Aorta (tissue), 5 donors: ENCODE results near the gene PLEKHA7. TPM values are rescaled to one million over a fixed set of nuclear protein-coding genes. Genes with fewer than 3 reads are reported as not detected.

Source experiments
- ATAC-seq: fragments of 200-7000 bp; cut with Tn5 transposase; one replicate; pipeline ENCODE4 v1.9.1; 2022; ENCODE audit warnings: moderate library complexity; ENCODE audit not compliant: low FRiP score
- DNase-seq, 2 donors: peaks; one replicate each; pipeline ENCODE4 v3.0.0-alpha.2; 2020
- H3K27ac ChIP-seq, 2 donors: one replicate each; pipeline ENCODE4 v1.5.1; 2013; ENCODE audit warnings: low read length in 2 of 2, mild to moderate bottlenecking in 2 of 2, moderate library complexity in 2 of 2, control low read depth in 1 of 2, inconsistent platforms in 1 of 2, low read depth in 1 of 2
- H3K27me3 ChIP-seq, 2 donors: one replicate each; pipeline ENCODE4 v1.6.1; 2013; ENCODE audit warnings: control low read depth in 1 of 2, low read length in 1 of 2, mild to moderate bottlenecking in 1 of 2, moderate library complexity in 1 of 2; ENCODE audit not compliant: insufficient read depth in 2 of 2, control insufficient read depth in 1 of 2
- H3K36me3 ChIP-seq, 2 donors: one replicate each; pipeline ENCODE4 v1.6.1; 2013; ENCODE audit warnings: control low read depth in 1 of 2, low read length in 1 of 2, mild to moderate bottlenecking in 1 of 2; ENCODE audit not compliant: insufficient read depth in 2 of 2, control insufficient read depth in 1 of 2
- H3K4me1 ChIP-seq, 2 donors: one replicate each; pipeline ENCODE4 v1.6.1; 2013; ENCODE audit warnings: low read length in 2 of 2, control low read depth in 1 of 2, mild to moderate bottlenecking in 1 of 2, moderate library complexity in 1 of 2; ENCODE audit not compliant: insufficient read depth in 2 of 2, control insufficient read depth in 1 of 2
- H3K4me3 ChIP-seq, 2 donors: one replicate each; pipeline ENCODE4 v1.5.1; 2013; ENCODE audit warnings: low read length in 2 of 2, control low read depth in 1 of 2, mild to moderate bottlenecking in 1 of 2
- H3K9me3 ChIP-seq: one replicate; pipeline ENCODE4 v1.6.1; 2013; ENCODE audit warnings: mild to moderate bottlenecking, low read length; ENCODE audit not compliant: control insufficient read depth
- WGBS, 2 donors: extraction: QIAGEN DNeasy Blood & Tissue Kit; methylation state at CpG; one replicate each; pipeline ENCODE4 v1.1.7; 2013; 5-methylcytosine and 5-hydroxymethylcytosine counted together
- intact Hi-C, 2 donors: fragments of 100-400 bp; cut with DNase I; formaldehyde crosslinking; loops; one replicate each; pipeline versions ENCODE4 v1.14.2 to v1.15.0; 2022
- polyA plus RNA-seq, 2 donors: library from polyadenylated mRNA; stranded (reverse); fragments of 200-250 nt; gene quantifications; one replicate each; pipeline ENCODE4 v1.2.3, GENCODE V29; 2013
- total RNA-seq, 2 donors: library from RNA; stranded (reverse); fragmentation: NEBNext Ultra II Directional; extraction: Animal tissue kit (Norgen Biotek cat#: 25700); gene quantifications; one replicate each; pipeline ENCODE4 v1.2.1, GENCODE V29; 2021
- donor health status: healthy with polysubstance abuse.
- donor health status: Bipolar disorder and iron deficiency.
- donor health status: DM: no; HTN: no; CAD: no.
- donor health status: DM: no; HTN: no; CAD: no.
- donor health status: DM: yes; HTN: yes; CAD: no.

The PLEKHA7 gene
- total and polyA plus RNA-seq, 4 donors = 5.9 to 17.1 (median 11.9) TPM

DNA sequence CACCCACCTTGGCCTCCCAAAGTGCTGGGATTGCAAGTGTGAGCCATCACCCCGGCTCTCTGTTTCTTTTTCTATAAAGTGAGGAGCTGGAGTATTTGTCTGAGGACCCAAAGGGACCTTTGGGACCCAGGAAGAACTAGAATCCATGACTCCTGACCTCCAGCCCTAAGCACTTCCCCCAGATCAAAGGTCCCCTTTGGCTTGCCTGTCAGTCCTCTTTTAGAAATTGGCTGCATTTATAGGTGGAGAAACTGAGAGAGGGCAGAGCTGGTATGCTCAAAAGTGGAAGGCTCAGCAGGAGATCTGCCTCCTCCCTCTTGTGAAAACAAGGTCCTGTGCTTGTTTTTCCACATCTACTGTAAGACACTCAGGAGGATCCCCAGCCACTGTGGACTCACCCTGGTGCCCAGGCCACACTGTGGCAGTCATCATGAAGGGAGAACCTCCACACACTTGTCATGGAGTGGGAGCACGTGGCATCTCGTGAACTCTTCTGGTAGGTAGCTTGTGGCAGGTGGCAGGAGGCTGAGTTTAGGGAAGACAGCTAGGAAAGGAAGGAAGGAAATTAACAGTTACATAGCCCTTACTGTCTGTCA, 12.4 kb upstream of the PLEKHA7 start:
- no peaks in the 10 kb centered on the region for H3K4me1 ChIP-seq
- no peaks in the 10 kb centered on the region for H3K36me3 ChIP-seq
- H3K27ac ChIP-seq = no peak overlapping the region
- no peaks in the 10 kb centered on the region for H3K9me3 ChIP-seq
- H3K27me3 ChIP-seq = no peaks in the 10 kb centered on the region
- intact Hi-C loops = no loop called here
- no peak for DNase-seq
- no peak for ATAC-seq
- no peak overlapping the region for H3K4me3 ChIP-seq
- WGBS, 2 donors = 75 to 83% methylated on average over 3 of the region's 3 CpGs

DNA sequence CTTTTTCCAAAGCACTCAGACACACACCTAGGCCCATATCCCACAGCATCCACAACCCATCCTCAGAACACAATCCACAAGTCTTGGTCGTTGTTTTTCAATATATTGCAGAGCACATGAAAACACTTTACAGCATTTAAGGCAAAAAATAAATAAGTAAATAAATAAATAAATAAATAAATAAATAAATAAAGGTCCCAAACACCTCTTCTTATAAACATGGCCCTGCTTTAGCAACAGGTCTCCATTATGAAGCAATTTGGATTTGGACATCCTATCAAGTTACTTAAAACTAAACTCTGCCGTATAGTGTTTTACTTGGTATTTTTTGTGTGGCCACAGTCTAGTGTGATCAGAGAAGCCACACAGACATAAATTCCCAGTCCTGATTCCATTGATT, 10.7 kb upstream of the PLEKHA7 start:
- H3K4me3 ChIP-seq = no peak overlapping the region
- no peaks in the 10 kb centered on the region for H3K9me3 ChIP-seq
- H3K36me3 ChIP-seq = no peaks in the 10 kb centered on the region
- WGBS, 2 donors = 91 to 93% methylated on average over 2 of the region's 2 CpGs
- intact Hi-C loops = no loop called here
- H3K27me3 ChIP-seq = no peaks in the 10 kb centered on the region
- ATAC-seq (no peak), DNase-seq (no peak)
- H3K4me1 ChIP-seq = no peaks in the 10 kb centered on the region
- H3K27ac ChIP-seq = no peak overlapping the region

DNA sequence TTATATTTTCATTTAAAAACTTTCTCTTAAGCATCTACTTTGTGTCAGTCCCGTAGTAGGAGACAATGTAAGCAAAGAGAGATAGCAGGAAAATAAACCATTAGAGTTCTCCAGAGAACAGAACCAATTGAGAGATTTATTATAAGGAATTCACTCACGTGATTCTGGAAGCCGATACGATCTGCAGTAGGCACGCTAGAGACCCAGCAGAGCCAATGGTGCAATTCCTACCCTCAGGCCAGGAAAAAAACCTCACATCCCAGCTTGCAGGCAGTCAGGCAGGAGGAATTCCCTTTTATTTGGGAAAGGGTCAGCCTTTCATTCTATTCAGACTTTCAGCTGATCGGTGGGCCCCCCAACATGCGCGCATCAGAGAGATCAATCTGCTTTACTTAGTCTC, 7.3 kb upstream of the PLEKHA7 start:
- no peaks in the 10 kb centered on the region for H3K36me3 ChIP-seq
- ATAC-seq (no peak), DNase-seq (no peak)
- H3K4me1 ChIP-seq = no peaks in the 10 kb centered on the region
- WGBS, 2 donors = 68 to 75% methylated on average over 8 of the region's 8 CpGs
- no peak overlapping the region for H3K4me3 ChIP-seq
- no peaks in the 10 kb centered on the region for H3K27me3 ChIP-seq
- H3K9me3 ChIP-seq = no peaks in the 10 kb centered on the region
- no peak overlapping the region for H3K27ac ChIP-seq
- intact Hi-C loops = no loop called here

DNA sequence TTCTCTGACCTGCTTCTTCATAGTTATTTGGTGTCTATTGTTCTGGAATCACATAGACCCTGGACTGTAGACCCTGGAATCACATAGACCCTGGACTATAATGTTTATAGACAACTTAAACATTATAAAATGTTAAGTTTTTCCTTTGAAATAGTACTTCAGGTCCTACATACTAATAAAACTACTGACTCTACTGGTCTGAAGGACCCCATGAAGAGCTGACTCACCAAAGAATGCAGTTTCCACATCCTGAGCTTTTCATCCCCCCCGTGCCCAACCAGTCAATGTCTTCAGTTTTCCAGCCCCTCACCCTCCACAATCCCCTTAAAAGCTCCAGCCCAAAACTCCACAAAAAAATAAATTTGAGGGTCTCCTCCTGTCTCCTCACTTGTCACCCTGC, 6.6 kb upstream of the PLEKHA7 start:
- DNase-seq (no peak), ATAC-seq (no peak)
- WGBS, 2 donors = 80 to 85% methylated on average over 1 of the region's 1 CpG
- no peak overlapping the region for H3K4me3 ChIP-seq
- intact Hi-C loops = no loop called here
- no peaks in the 10 kb centered on the region for H3K27me3 ChIP-seq
- no peak overlapping the region for H3K27ac ChIP-seq
- no peaks in the 10 kb centered on the region for H3K36me3 ChIP-seq
- H3K9me3 ChIP-seq = no peaks in the 10 kb centered on the region
- no peaks in the 10 kb centered on the region for H3K4me1 ChIP-seq

DNA sequence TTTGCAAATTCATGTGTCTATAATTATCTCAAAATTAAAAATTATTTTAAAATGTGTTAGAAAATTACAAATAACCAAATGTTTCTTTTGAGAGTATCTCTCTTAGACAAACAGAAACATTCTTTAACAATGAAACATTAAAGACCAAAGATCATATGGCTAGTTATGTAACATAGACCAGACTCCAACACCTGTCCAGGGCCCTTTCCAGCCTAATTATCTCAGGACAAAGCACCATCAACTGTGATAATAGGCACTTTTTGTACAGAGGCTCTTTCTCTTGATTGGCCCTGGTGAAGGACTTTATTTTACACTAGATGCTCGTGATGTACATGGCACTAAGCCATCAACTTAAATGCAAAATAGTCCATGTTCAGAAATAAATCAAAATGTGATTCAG, 5.0 kb upstream of the PLEKHA7 start:
- intact Hi-C loops = no loop called here
- DNase-seq = no peak
- Histone ChIP-seq H3K4me3 (no peak overlapping the region), H3K27me3 (no peaks in the 10 kb centered on the region), H3K27ac (no peak overlapping the region), H3K36me3 (no peaks in the 10 kb centered on the region), H3K9me3 (no peaks in the 10 kb centered on the region), H3K4me1 (no peaks in the 10 kb centered on the region)
- no peak for ATAC-seq
- WGBS, 2 donors = 49 to 71% methylated on average over 1 of the region's 1 CpG

DNA sequence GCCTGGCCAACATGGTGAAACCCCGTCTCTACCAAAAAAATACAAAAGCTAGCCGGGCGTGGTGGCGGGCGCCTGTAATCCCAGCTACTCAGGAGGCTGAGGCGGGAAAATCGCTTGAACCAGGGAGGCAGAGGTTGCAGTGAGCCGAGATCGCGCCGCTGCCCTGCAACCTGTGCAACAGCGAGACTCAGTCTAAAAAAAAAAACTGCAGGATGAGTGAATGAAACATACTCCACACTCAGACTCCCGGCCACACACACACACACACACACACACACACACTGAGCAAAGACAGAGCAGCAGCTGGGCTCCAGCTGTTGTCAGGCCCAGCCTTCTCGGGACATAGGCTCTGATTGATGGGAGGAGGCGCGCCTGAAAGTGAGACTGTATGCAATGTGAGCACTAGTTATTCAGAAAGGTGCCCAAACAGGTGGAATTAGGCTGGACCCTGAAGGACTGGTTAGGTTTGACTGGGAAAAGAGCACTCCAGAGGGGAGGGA, 1.5 kb upstream of the PLEKHA7 start:
- ATAC-seq = no peak
- intact Hi-C loops = no loop called here
- H3K27me3 ChIP-seq = no peaks in the 10 kb centered on the region

DNA sequence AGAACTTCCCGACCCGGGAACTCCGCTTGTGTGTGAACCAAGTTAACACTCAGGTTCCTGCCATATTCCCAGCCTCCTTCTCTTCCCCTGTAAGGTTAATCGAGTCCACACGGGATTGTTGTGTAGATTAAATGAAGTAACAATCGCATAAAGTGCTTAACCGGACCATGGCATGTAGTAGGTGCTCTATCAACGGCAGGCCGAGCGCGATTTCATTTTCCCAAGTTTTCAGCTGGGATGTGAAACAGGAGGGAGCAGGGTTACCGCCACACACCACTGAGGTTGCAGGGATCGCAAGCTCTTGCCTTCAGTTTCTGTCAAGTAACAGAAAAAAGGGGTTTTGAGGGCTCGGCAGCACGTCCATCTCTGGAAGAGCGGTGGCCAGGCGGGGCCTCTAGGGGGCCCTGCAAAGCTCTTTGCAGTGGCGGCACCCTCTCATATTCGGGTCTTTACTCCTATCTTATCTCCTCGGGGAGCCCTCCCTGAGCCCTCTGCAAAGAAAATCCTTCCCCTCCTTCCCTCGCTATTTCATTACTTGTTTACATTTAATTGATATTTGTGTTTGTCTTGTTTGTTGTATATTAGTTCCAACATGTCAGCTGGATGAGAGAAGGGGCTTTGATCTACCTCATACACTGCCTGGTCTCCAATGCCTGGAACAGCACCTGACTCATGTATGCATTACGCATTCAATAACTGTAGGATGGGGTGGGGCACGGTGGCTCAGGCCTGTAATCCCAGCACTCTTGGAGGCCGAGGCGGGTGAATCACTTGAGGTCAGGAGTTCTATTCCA, 816 bp upstream of the PLEKHA7 start:
- intact Hi-C loops = no loop called here
- no peak overlapping the region for H3K27ac ChIP-seq
- DNase-seq (no peak), ATAC-seq (no peak)
- H3K4me3 ChIP-seq = peak overlapping the region; percentile 60 to 81
- H3K4me1 ChIP-seq = no peaks in the 10 kb centered on the region
- WGBS, 2 donors = 28 to 31% methylated on average over 25 of the region's 25 CpGs
- no peaks in the 10 kb centered on the region for H3K9me3 ChIP-seq
- H3K27me3 ChIP-seq = no peaks in the 10 kb centered on the region
- H3K36me3 ChIP-seq = no peaks in the 10 kb centered on the region

More for the DNA sequence above, 1.5 kb upstream of the PLEKHA7 start:
- H3K36me3 ChIP-seq = no peaks in the 10 kb centered on the region
- no peak for DNase-seq
- 94 to 96% methylated on average over 16 of the region's 16 CpGs for WGBS, 2 donors
- H3K9me3 ChIP-seq = no peaks in the 10 kb centered on the region
- H3K27ac ChIP-seq = no peak overlapping the region
- H3K4me3 ChIP-seq = no peak overlapping the region
- H3K4me1 ChIP-seq = no peaks in the 10 kb centered on the region

DNA sequence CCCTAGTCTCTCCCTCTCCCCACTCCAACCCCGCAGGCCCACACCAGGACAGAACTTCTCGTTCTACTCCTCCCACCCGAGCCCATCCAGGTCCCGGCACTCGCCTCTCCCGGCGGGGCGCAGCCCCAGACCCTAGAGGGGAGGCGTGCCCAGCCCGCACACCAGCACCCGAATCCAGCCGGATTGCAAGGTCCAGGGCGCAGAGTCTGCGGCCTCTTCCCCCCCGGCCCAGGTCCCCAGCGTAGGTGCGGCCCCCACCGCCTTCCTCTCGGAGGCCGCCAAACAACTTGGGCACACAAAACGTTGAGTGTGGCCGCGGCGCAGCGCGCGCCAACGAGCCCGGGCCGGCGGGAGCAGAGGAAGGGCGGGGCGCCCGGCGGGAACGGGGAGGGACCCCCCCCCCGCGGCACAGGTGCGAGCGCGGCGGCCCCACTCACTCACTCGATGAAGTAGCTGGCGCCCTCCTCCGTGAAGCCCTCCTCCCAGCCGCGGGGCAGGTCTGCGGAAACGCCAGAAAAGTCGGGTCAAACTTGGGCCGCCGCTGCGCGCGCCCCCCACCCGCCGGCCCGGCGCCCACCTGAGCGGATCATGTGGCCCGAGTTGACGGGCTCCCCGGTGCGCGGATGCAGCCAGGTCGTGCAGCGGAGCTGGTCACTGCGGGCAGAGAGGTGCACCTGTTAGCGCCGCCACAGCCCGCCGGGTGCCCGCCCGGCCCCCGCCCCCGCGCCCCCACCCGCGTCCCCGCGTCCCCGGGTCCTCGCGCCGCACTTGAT, 480 bp downstream of the PLEKHA7 start:
- DNase-seq = peak in 1 of 2 donors; percentile 75
- Histone ChIP-seq H3K4me3 (peak overlapping the region; percentile 60 to 81), H3K27me3 (no peaks in the 10 kb centered on the region), H3K4me1 (no peaks in the 10 kb centered on the region), H3K9me3 (no peaks in the 10 kb centered on the region), H3K27ac (no peak overlapping the region), H3K36me3 (no peaks in the 10 kb centered on the region)
- WGBS, 2 donors = 1% methylated on average over 67 to 85 of the region's 85 CpGs
- ATAC-seq = peak; percentile 65
- intact Hi-C loops = no loop called here
